H1 (cell line): ENCODE measurements around the gene OCIAD1. TPM values are rescaled to one million over a fixed set of nuclear protein-coding genes. Genes with fewer than 3 reads are reported as not detected.

Source experiments
- CHD7 ChIP-seq: fragments of 300-600 bp; sonication (generic); IDR thresholded peaks from 2 replicates; pipeline ENCODE4 v1.7.1; 2012; ENCODE audit warnings: low read length, moderate library complexity, mild to moderate bottlenecking, inconsistent platforms; ENCODE audit not compliant: insufficient replicate concordance
- EGR1 ChIP-seq: IDR thresholded peaks from 2 replicates; pipeline ENCODE4 v1.6.1; 2011; ENCODE audit warnings: low read depth, low read length, borderline replicate concordance
- EZH2 ChIP-seq: fragments of 200-600 bp; sonication (generic); IDR thresholded peaks from 2 replicates; pipeline ENCODE4 v1.7.1; 2012; ENCODE audit warnings: low read depth, mild to moderate bottlenecking, moderate library complexity, low read length, inconsistent platforms; ENCODE audit not compliant: severe bottlenecking
- KDM4A ChIP-seq: IDR thresholded peaks from one replicate; pipeline ENCODE4 v1.7.1; 2012; ENCODE audit warnings: low read depth, mild to moderate bottlenecking, moderate library complexity, low read length, inconsistent platforms; ENCODE audit not compliant: severe bottlenecking
- SIRT6 ChIP-seq: IDR thresholded peaks from one replicate; pipeline ENCODE4 v1.7.1; 2012; ENCODE audit warnings: low read length, inconsistent platforms
- TCF12 ChIP-seq: IDR thresholded peaks from 2 replicates; pipeline ENCODE4 v1.6.1; 2011; ENCODE audit warnings: low read depth, mild to moderate bottlenecking, low read length
- polyA plus RNA-seq, 7 experiments: library from polyadenylated mRNA; depleted of rRNA in 3 of 7; stranded (reverse) in 5 of 7; unstranded in 2 of 7; fragments of >200 nt in 5 of 7; fragments of 200-250 nt in 2 of 7; gene quantifications; 1 replicate in 5 of 7; 2 replicates in 1 of 7; 4 replicates in 1 of 7; pipeline versions ENCODE4 v1.2.1 to v1.2.3, GENCODE V29; 2011 to 2013; ENCODE audit warnings: missing spikeins in 2 of 7, mixed read lengths in 2 of 7
- total RNA-seq: library from RNA; stranded (reverse); fragmentation: NEBNext Ultra II Directional; extraction: Animal tissue kit (Norgen Biotek cat#: 25700); gene quantifications from 2 replicates; pipeline ENCODE4 v1.2.1, GENCODE V29; 2021

OCIAD1 gene
- total and polyA plus RNA-seq, 2 of the 8 experiments (the other 6 are each of a cell fraction or from before 2014, with no cell fraction given): 79.9 to 163 TPM

GRCh38 chr4:48899432-48899749 is 68.5 kb downstream of the OCIAD1 start (continued):
- TF ChIP-seq CHD7: no peak
- TF ChIP-seq TCF12: no peak
- no peak for TF ChIP-seq EGR1
- no peak for TF ChIP-seq EZH2
- TF ChIP-seq KDM4A: no peak
- TF ChIP-seq SIRT6: no peak
